ENCODE results near the gene PRMT5. TPM values are rescaled to one million over a fixed set of nuclear protein-coding genes. Genes with fewer than 3 reads are reported as not detected.
A peak's percentile ranks its signal among the peaks of the same experiment; 100 is the strongest.

The PRMT5 gene
- total RNA-seq, 1 experiment from 2014 or later, result 116 TPM

DNA sequence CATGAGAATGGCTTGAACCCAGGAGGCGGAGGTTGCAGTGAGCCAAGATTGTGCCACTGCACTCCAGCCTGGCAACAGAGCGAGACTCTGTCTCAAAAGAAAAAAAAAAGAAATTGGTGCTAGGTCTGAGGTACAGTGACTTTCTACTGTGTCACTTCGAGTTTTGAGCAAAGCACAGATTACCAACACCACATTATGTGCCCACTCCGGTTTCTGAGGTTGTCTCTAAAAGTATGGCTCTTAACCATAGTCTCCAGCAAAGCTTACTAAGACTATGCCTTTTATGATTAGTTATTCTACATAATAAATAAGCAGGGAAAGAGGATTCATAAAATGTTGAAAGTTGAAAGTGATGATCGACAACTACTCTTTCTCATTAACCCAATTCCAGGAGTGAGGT, 18.3 kb downstream of the PRMT5 start:
- H3K27ac ChIP-seq (ENCODE audit: low read length), result no peak overlapping the region
- DNase-seq, result no peak
- H3K4me2 ChIP-seq (ENCODE audit: low read depth, low read length, poor library complexity, severe bottlenecking), result no peak overlapping the region
- H2AFZ ChIP-seq (ENCODE audit: low read length), result no peak overlapping the region
- no peaks in the 10 kb centered on the region for H4K20me1 ChIP-seq (ENCODE audit: insufficient read depth, low read depth, low read length)
- no peak overlapping the region for H3K4me3 ChIP-seq (ENCODE audit: low read length)
- H3K36me3 ChIP-seq (ENCODE audit: insufficient read depth, low read length), result peaks cover 31% of the 10 kb centered on the region
- H3K27me3 ChIP-seq (ENCODE audit: low read length), result no peaks in the 10 kb centered on the region
- H3K9me2 ChIP-seq (replicated peaks; ENCODE audit: insufficient read depth, low read length), result no peaks in the 10 kb centered on the region
- no peaks in the 10 kb centered on the region for H3K9me3 ChIP-seq (ENCODE audit: low read length)
- no peak overlapping the region for H3K9ac ChIP-seq (ENCODE audit: low read length)
- H3K79me2 ChIP-seq (ENCODE audit: low read length), result peaks cover 48% of the 10 kb centered on the region
- no peaks in the 10 kb centered on the region for H3K4me1 ChIP-seq (ENCODE audit: low read length)

- H3K4me1 ChIP-seq (ENCODE audit: low read length), result no peaks in the 10 kb centered on the region
- H3K9me3 ChIP-seq (ENCODE audit: low read length), result no peaks in the 10 kb centered on the region
- H3K79me2 ChIP-seq (ENCODE audit: low read length), result peaks cover 30% of the 10 kb centered on the region
- no peaks in the 10 kb centered on the region for H4K20me1 ChIP-seq (ENCODE audit: insufficient read depth, low read depth, low read length)
- no peak for DNase-seq
- no peaks in the 10 kb centered on the region for H3K9me2 ChIP-seq (replicated peaks; ENCODE audit: insufficient read depth, low read length)
- H3K4me3 ChIP-seq (ENCODE audit: low read length), result no peak overlapping the region
- H3K27ac ChIP-seq (ENCODE audit: low read length), result no peak overlapping the region
- H3K27me3 ChIP-seq (ENCODE audit: low read length), result no peaks in the 10 kb centered on the region
- peaks cover 54% of the 10 kb centered on the region for H3K36me3 ChIP-seq (ENCODE audit: insufficient read depth, low read length)
- H3K9ac ChIP-seq (ENCODE audit: low read length), result no peak overlapping the region
- no peak overlapping the region for H2AFZ ChIP-seq (ENCODE audit: low read length)
- no peak overlapping the region for H3K4me2 ChIP-seq (ENCODE audit: low read depth, low read length, poor library complexity, severe bottlenecking)
Observed at GRCh38 chr14:22908601-22909000, 20.6 kb downstream of the PRMT5 start.

GRCh38 chr14:22907429-22907828, 21.7 kb downstream of the PRMT5 start:
- H3K4me1 ChIP-seq (ENCODE audit: low read length), result no peaks in the 10 kb centered on the region
- no peak for DNase-seq

GRCh38 chr14:22906073-22906472, 23.1 kb downstream of the PRMT5 start:
- H3K27me3 ChIP-seq (ENCODE audit: low read length), result no peaks in the 10 kb centered on the region
- H3K4me1 ChIP-seq (ENCODE audit: low read length), result no peaks in the 10 kb centered on the region
- H3K79me2 ChIP-seq (ENCODE audit: low read length), result peaks cover 10% of the 10 kb centered on the region; the same call in 1 of the 2 replicates
- H3K36me3 ChIP-seq (ENCODE audit: insufficient read depth, low read length), result peaks cover 72% of the 10 kb centered on the region
- H3K27ac ChIP-seq (ENCODE audit: low read length), result no peak overlapping the region
- no peaks in the 10 kb centered on the region for H4K20me1 ChIP-seq (ENCODE audit: insufficient read depth, low read depth, low read length)
- no peak overlapping the region for H2AFZ ChIP-seq (ENCODE audit: low read length)
- H3K4me2 ChIP-seq (ENCODE audit: low read depth, low read length, poor library complexity, severe bottlenecking), result no peak overlapping the region
- H3K9me2 ChIP-seq (replicated peaks; ENCODE audit: insufficient read depth, low read length), result no peaks in the 10 kb centered on the region
- no peaks in the 10 kb centered on the region for H3K9me3 ChIP-seq (ENCODE audit: low read length)
- no peak overlapping the region for H3K9ac ChIP-seq (ENCODE audit: low read length)
- H3K4me3 ChIP-seq (ENCODE audit: low read length), result no peak overlapping the region
- DNase-seq, result no peak

More at GRCh38 chr14:22907429-22907828, 21.7 kb downstream of the PRMT5 start:
- H3K9me3 ChIP-seq (ENCODE audit: low read length), result no peaks in the 10 kb centered on the region
- no peaks in the 10 kb centered on the region for H3K27me3 ChIP-seq (ENCODE audit: low read length)
- no peak overlapping the region for H3K4me2 ChIP-seq (ENCODE audit: low read depth, low read length, poor library complexity, severe bottlenecking)
- no peak overlapping the region for H2AFZ ChIP-seq (ENCODE audit: low read length)
- no peak overlapping the region for H3K4me3 ChIP-seq (ENCODE audit: low read length)
- no peaks in the 10 kb centered on the region for H4K20me1 ChIP-seq (ENCODE audit: insufficient read depth, low read depth, low read length)
- H3K27ac ChIP-seq (ENCODE audit: low read length), result no peak overlapping the region
- H3K9ac ChIP-seq (ENCODE audit: low read length), result no peak overlapping the region
- no peaks in the 10 kb centered on the region for H3K9me2 ChIP-seq (replicated peaks; ENCODE audit: insufficient read depth, low read length)
- peaks cover 62% of the 10 kb centered on the region for H3K36me3 ChIP-seq (ENCODE audit: insufficient read depth, low read length)
- H3K79me2 ChIP-seq (ENCODE audit: low read length), result peaks cover 24% of the 10 kb centered on the region

GRCh38 chr14:22905627-22906026, 23.5 kb downstream of the PRMT5 start:
- H4K20me1 ChIP-seq (ENCODE audit: insufficient read depth, low read depth, low read length), result no peaks in the 10 kb centered on the region
- H3K4me2 ChIP-seq (ENCODE audit: low read depth, low read length, poor library complexity, severe bottlenecking), result no peak overlapping the region
- H3K9ac ChIP-seq (ENCODE audit: low read length), result no peak overlapping the region
- H2AFZ ChIP-seq (ENCODE audit: low read length), result no peak overlapping the region
- H3K4me3 ChIP-seq (ENCODE audit: low read length), result no peak overlapping the region
- H3K27me3 ChIP-seq (ENCODE audit: low read length), result no peaks in the 10 kb centered on the region
- no peak for DNase-seq
- H3K9me2 ChIP-seq (replicated peaks; ENCODE audit: insufficient read depth, low read length), result no peaks in the 10 kb centered on the region
- no peak overlapping the region for H3K27ac ChIP-seq (ENCODE audit: low read length)
- 0 out of 2 replicates have a peak, but pooled peaks cover 6% of the 10 kb centered on the region for H3K79me2 ChIP-seq (ENCODE audit: low read length)
- H3K9me3 ChIP-seq (ENCODE audit: low read length), result no peaks in the 10 kb centered on the region
- H3K4me1 ChIP-seq (ENCODE audit: low read length), result no peaks in the 10 kb centered on the region
- peaks cover 74% of the 10 kb centered on the region for H3K36me3 ChIP-seq (ENCODE audit: insufficient read depth, low read length)

GRCh38 chr14:22903742-22904087, 25.5 kb downstream of the PRMT5 start:
- H3K36me3 ChIP-seq (ENCODE audit: insufficient read depth, low read length), result peaks cover 64% of the 10 kb centered on the region

GRCh38 chr14:22901799-22902198, 27.4 kb downstream of the PRMT5 start:
- Histone ChIP-seq H3K4me3 (ENCODE audit: low read length) (no peak overlapping the region), H3K9ac (ENCODE audit: low read length) (no peak overlapping the region), H3K9me2 (replicated peaks; ENCODE audit: insufficient read depth, low read length) (no peaks in the 10 kb centered on the region), H3K27ac (ENCODE audit: low read length) (no peak overlapping the region), H3K27me3 (ENCODE audit: low read length) (no peaks in the 10 kb centered on the region), H4K20me1 (ENCODE audit: insufficient read depth, low read depth, low read length) (no peaks in the 10 kb centered on the region; the same call in 1 of the 2 replicates), H3K4me1 (ENCODE audit: low read length) (peaks cover 3% of the 10 kb centered on the region), H3K9me3 (ENCODE audit: low read length) (no peaks in the 10 kb centered on the region), H2AFZ (ENCODE audit: low read length) (no peak overlapping the region), H3K36me3 (ENCODE audit: insufficient read depth, low read length) (peaks cover 51% of the 10 kb centered on the region), H3K4me2 (ENCODE audit: low read depth, low read length, poor library complexity, severe bottlenecking) (no peak overlapping the region), H3K79me2 (ENCODE audit: low read length) (no peaks in the 10 kb centered on the region)
- DNase-seq, result no peak

More at GRCh38 chr14:22903742-22904087, 25.5 kb downstream of the PRMT5 start:
- H3K4me3 ChIP-seq (ENCODE audit: low read length), result no peak overlapping the region
- H3K79me2 ChIP-seq (ENCODE audit: low read length), result no peaks in the 10 kb centered on the region
- no peak overlapping the region for H2AFZ ChIP-seq (ENCODE audit: low read length)
- H3K9me2 ChIP-seq (replicated peaks; ENCODE audit: insufficient read depth, low read length), result no peaks in the 10 kb centered on the region
- H3K4me1 ChIP-seq (ENCODE audit: low read length), result peaks cover 3% of the 10 kb centered on the region
- no peaks in the 10 kb centered on the region for H3K27me3 ChIP-seq (ENCODE audit: low read length)
- no peaks in the 10 kb centered on the region for H3K9me3 ChIP-seq (ENCODE audit: low read length)
- DNase-seq, result no peak
- no peak overlapping the region for H3K9ac ChIP-seq (ENCODE audit: low read length)
- H3K4me2 ChIP-seq (ENCODE audit: low read depth, low read length, poor library complexity, severe bottlenecking), result no peak overlapping the region
- H4K20me1 ChIP-seq (ENCODE audit: insufficient read depth, low read depth, low read length), result no peaks in the 10 kb centered on the region; the same call in 1 of the 2 replicates
- no peak overlapping the region for H3K27ac ChIP-seq (ENCODE audit: low read length)

DNA sequence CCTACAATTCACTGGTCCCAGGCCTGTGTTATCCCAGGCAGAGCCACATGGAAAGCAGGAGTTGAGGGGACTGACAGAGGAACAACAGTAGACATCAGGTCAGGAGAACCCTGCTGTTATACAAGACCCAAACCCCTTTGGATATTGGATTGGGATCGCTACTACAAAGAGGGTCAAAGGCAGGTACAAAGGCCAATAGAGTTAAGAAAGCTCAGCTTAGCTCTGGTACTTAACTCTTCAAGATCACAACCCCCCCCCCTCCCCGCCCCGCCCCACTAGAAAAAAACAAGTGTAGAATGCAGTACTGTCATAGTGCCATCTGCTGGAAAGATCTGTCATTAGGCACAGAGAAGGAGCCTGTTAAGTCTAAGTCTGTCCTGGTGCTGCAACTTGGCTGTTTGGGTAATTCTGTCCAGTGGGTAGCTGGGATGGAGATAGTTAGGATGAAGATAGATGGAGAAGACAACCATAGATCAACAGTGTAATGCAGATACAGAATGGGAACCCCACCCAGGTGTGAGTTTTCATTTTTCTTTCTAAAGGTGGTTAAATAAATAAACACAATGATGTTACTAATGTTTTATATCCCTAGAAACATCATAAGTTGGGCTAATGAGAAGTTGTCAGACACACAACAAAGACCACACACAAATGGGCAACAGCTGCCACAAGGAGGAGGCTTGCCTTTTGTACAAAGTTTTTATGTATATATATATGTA, 28.9 kb downstream of the PRMT5 start:
- no peak overlapping the region for H3K27ac ChIP-seq (ENCODE audit: low read length)

More for the DNA sequence above, 28.9 kb downstream of the PRMT5 start:
- H3K79me2 ChIP-seq (ENCODE audit: low read length), result no peaks in the 10 kb centered on the region
- H4K20me1 ChIP-seq (ENCODE audit: insufficient read depth, low read depth, low read length), result no peaks in the 10 kb centered on the region; the same call in 1 of the 2 replicates
- no peak overlapping the region for H3K4me2 ChIP-seq (ENCODE audit: low read depth, low read length, poor library complexity, severe bottlenecking)
- peak; percentile 91 for DNase-seq
- no peaks in the 10 kb centered on the region for H3K27me3 ChIP-seq (ENCODE audit: low read length)
- H3K4me3 ChIP-seq (ENCODE audit: low read length), result no peak overlapping the region
- H3K9me3 ChIP-seq (ENCODE audit: low read length), result no peaks in the 10 kb centered on the region
- peaks cover 36% of the 10 kb centered on the region for H3K36me3 ChIP-seq (ENCODE audit: insufficient read depth, low read length)
- H2AFZ ChIP-seq (ENCODE audit: low read length), result no peak overlapping the region
- H3K9me2 ChIP-seq (replicated peaks; ENCODE audit: insufficient read depth, low read length), result no peaks in the 10 kb centered on the region
- peaks cover 3% of the 10 kb centered on the region for H3K4me1 ChIP-seq (ENCODE audit: low read length)
- no peak overlapping the region for H3K9ac ChIP-seq (ENCODE audit: low read length)
